ENCODE data around the gene C10orf95. TPM values are rescaled to one million over a fixed set of nuclear protein-coding genes. Genes with fewer than 3 reads are reported as not detected.

The C10orf95 gene
- total and polyA plus RNA-seq, 2 of the 13 experiments (the other 11 are each of a cell fraction or from before 2014, with no cell fraction given) = 0.05 to 0.07 TPM

GRCh38 chr10:102434394-102435132, 16.8 kb downstream of the C10orf95 start (continued):
- TF ChIP-seq ZNF407 (CRISPR knock-in tag; IDR thresholded peaks at IDR 0.05; ENCODE audit: not compliant biosample characterization) = peak; percentile 23
- TF ChIP-seq ZNF737 (CRISPR knock-in tag; IDR thresholded peaks at IDR 0.05; ENCODE audit: borderline replicate concordance) = no peak
- TF ChIP-seq GABPA (IDR thresholded peaks at IDR 0.05; ENCODE audit: low read depth, low read length) = no peak
- TF ChIP-seq GABPA (CRISPR knock-in tag; IDR thresholded peaks at IDR 0.05; ENCODE audit: low read depth) = peak; percentile 49
- no peak for TF ChIP-seq DPF2 (CRISPR knock-in tag; IDR thresholded peaks at IDR 0.05; ENCODE audit: borderline replicate concordance, low read depth)
- no peak for TF ChIP-seq ZFYVE20 (CRISPR knock-in tag; IDR thresholded peaks at IDR 0.05; ENCODE audit: borderline replicate concordance, low read depth)
- TF ChIP-seq, protein P1, sequence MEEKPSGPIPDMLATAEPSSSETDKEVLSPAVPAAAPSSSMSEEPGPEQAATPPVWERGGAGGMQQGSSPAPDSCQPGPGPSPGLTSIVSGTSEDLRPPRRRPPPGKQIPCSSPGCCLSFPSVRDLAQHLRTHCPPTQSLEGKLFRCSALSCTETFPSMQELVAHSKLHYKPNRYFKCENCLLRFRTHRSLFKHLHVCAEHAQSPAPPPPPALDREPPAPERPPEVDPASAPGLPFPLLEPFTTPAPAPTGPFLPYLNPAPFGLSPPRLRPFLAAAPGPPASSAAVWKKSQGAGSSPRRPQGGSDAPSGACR (CRISPR knock-in tag; IDR thresholded peaks at IDR 0.05) = no peak
- 0 out of 2 replicates have a peak, but pooled peaks have one; percentile 31 for TF ChIP-seq AKAP8 (CRISPR knock-in tag; IDR thresholded peaks at IDR 0.05)
- no peak for TF ChIP-seq ZSCAN30 (CRISPR knock-in tag; IDR thresholded peaks at IDR 0.05)
- no peak for TF ChIP-seq MXD3 (CRISPR knock-in tag; IDR thresholded peaks at IDR 0.05)
- TF ChIP-seq MYPOP (CRISPR knock-in tag; IDR thresholded peaks at IDR 0.05) = no peak
- no peak for TF ChIP-seq ZNF10 (CRISPR knock-in tag; IDR thresholded peaks at IDR 0.05; ENCODE audit: borderline replicate concordance, low read depth)
- TF ChIP-seq MAFK (conservative IDR thresholded peaks at IDR 0.05 in 1 of 2, IDR thresholded peaks at IDR 0.05 in 1 of 2; ENCODE audit: low read length in 2 of 2) = no peak
- TF ChIP-seq ZBTB2 (CRISPR knock-in tag; IDR thresholded peaks at IDR 0.05; ENCODE audit: low read depth) = no peak
- no peak for TF ChIP-seq KDM4B (CRISPR knock-in tag; IDR thresholded peaks at IDR 0.05)
- no peak for TF ChIP-seq ZNF879 (CRISPR knock-in tag; IDR thresholded peaks at IDR 0.05)
- TF ChIP-seq RARA (CRISPR knock-in tag; IDR thresholded peaks at IDR 0.05) = peak; percentile 56
- no peak for TF ChIP-seq PLRG1 (conservative IDR thresholded peaks at IDR 0.05)
